Stimulated activated CD8-positive, alpha-beta memory T cell treated with anti-CD3 and anti-CD28 coated beads, Interleukin-4, amount 100 ng/mL, for 4 hours (primary cell): ENCODE measurements around the gene APLN.

Experiments
- DNase-seq, 2 donors: peaks; one replicate each; pipeline ENCODE4 v3.0.0-alpha.2; 2020; ENCODE audit warnings: low read depth in 2 of 2, low spot score in 1 of 2

The APLN gene

DNA sequence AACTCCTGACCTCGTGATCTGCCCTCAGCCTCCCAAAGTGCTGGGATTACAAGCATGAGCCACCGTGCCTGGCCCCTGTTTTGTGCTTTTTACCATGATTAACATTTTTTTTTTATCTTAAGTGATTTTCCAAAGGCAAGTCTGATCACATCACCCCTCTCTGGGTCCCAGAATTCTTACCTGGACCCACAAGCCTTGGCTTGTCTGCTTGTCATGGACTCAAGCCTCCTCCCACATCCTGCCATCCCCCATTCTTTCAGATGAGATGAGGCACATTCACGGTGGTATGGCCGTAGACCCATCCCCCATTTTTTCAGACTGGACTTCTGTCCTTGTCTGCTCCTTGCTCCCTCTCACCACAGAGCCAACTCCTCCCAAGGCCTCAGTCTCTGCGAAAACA is 55.3 kb downstream of the APLN start:
- DNase-seq = no peak

DNA sequence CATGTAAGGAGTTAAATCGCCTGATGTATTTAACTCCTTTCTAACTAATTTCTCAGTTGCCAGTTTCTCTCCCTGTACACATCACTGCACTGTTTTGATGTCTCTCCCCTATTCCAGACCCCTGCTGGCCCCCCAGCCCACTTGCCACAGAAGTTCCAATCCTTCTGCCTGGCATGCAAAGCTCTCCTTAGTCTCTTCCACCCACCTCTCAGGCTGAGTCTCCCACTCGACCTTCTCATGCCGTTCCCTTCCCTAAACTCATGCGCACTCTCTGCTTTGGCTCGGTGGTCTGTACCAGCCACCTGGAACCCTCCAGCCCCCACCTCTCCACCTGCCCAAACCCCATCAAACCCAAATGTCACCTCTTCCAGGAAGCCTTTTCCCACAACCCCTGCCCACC is 56.9 kb downstream of the APLN start:
- no peak for DNase-seq

DNA sequence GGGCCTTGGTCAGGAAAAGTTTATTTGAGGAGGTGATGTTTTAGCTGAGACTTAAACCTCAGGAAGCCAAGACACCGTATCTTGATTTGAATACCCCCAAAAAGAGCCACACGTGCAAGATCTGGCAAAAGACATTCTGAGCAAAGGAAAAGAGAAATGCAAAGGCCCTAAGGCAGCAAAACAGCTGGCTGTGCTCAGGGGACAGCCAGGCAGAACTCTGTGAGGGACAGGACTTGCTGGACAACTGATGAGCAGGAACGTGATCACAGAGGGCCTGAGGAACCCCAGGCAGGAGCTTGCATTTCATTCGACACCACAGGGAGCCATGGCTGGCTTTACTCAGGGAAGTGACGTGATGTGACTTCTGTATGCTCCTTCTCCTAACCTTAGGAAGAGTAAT is 58.7 kb downstream of the APLN start:
- no peak for DNase-seq
